A673 (cell line): ENCODE results near the gene PCARE.

ENCODE experiments used
- CTCF ChIP-seq: fragments of 300-800, 200-600 bp; sonication (generic); conservative IDR thresholded peaks from 2 replicates; pipeline ENCODE4 v1.5.1; 2017; ENCODE audit warnings: low read depth, mild to moderate bottlenecking, antibody characterized with exemption, low read length, moderate library complexity, mixed read lengths
- EZH2 ChIP-seq: fragments of 200-600 bp; sonication (generic); IDR thresholded peaks from 2 replicates; pipeline ENCODE4 v1.6.1; 2017; ENCODE audit warnings: borderline replicate concordance, low read depth, mild to moderate bottlenecking, mixed read lengths, antibody characterized with exemption, low read length; ENCODE audit not compliant: poor library complexity, severe bottlenecking

- no peak for TF ChIP-seq CTCF
- TF ChIP-seq EZH2 = no peak
Measured at GRCh38 chr2:29106256-29106655, 31.9 kb upstream of the PCARE start.
